GM19099 (cell line): ENCODE results near the gene SLC46A2.

Source experiments
- POLR2A ChIP-seq: IDR thresholded peaks from 3 replicates; pipeline ENCODE4 v1.6.1; 2011; ENCODE audit warnings: low read depth; ENCODE audit not compliant: insufficient read length; ENCODE audit errors: extremely low read depth

The SLC46A2 gene

GRCh38 chr9:112868461-112868860 is 22.2 kb downstream of the SLC46A2 start:
- no peak for TF ChIP-seq POLR2A

DNA sequence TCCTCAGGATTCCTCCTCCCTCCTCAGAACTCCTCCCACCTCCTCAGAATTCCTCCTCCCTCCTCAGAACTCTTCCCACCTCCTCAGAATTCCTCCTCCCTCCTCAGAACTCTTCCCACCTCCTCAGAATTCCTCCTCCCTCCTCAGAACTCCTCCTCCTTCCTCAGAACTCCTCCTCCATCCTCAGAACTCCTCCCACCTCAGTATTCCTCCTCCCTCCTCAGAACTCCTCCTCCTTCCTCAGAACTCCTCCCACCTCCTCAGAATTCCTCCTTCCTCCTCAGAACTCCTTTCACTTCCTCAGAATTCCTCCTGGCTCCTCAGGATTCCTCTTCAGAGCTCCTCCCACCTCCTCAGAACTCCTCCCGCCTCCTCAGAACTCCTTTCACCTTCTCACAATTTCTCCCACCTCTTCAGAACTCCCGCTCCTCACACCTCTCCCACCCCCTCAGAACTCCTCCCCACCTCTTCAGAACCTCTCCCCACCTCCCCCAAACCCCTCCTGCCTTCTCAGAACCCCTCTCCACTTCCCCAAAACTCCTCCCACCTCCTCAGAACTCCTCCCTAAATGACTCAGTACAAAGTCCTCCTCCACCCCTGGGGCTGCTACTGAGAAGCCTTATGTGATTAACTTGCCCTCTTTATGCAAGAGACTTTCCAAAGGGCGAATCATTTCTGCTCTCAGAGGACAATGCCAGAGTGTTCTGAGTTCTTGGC is 23.2 kb downstream of the SLC46A2 start:
- TF ChIP-seq POLR2A = no peak

DNA sequence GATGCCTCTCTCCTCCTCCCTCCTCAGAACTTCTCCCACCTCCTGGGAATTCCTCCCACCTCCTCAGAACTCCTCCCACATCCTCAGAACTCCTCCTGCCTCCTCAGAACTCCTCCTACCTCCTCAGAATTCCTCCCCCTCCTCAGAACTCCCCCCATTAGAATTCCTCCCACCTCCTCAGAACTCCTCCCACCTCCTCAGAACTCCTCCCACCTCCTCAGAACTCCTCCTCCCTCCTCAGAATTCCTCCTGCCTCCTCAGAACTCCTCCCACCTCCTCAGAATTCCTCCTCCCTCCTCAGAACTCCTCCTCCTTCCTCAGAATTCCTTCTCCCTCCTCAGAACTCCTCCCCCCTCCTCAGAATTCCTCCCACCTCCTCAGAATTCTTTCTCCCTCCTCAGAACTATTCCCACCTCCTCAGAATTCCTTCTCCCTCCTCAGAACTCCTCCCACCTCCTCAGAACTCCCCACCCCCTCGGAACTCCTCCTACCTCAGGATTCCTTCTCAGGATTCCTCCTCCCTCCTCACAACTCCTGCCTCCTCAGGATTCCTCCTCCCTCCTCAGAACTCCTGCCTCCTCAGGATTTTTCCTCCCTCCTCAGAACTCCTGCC is 23.9 kb downstream of the SLC46A2 start:
- no peak for TF ChIP-seq POLR2A

DNA sequence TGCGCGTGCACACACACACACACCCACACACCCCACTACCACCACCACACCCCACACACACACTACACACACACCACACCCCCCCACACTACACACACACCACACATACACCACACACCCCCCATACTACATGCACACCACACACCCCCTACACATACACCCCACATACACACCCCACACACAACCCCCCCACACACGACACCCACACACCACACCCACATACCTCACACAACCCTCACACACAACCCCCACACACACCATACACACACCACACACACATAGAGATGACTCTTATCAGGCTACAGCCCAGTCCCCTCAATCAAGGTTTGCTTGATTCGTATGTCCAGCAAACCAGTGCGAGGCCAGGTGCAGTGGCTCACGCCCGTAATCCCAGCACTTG is 25.7 kb downstream of the SLC46A2 start:
- no peak for TF ChIP-seq POLR2A

GRCh38 chr9:112864403-112864802 is 26.3 kb downstream of the SLC46A2 start:
- TF ChIP-seq POLR2A = no peak

GRCh38 chr9:112863746-112864145 is 26.9 kb downstream of the SLC46A2 start:
- TF ChIP-seq POLR2A = no peak

DNA sequence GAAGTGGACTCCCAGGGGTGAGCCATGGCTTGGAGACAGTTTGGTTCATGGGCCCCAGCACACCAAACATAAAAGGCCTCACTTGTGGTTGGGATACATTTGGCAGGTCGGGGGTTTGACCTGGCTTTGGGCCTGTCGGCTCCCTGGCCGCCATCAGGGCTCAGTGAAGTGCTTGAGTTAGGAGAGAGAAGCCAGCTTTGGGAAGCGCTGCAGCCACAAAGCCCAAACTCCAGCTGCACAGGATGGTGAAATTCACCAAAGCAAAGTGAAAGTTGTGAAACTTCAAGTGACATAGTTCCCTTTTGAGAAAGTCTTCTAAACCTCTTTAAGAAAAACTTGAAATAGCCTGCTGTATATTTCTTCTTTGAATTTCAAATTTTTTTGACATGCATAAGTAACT is 27.5 kb downstream of the SLC46A2 start:
- TF ChIP-seq POLR2A = no peak

DNA sequence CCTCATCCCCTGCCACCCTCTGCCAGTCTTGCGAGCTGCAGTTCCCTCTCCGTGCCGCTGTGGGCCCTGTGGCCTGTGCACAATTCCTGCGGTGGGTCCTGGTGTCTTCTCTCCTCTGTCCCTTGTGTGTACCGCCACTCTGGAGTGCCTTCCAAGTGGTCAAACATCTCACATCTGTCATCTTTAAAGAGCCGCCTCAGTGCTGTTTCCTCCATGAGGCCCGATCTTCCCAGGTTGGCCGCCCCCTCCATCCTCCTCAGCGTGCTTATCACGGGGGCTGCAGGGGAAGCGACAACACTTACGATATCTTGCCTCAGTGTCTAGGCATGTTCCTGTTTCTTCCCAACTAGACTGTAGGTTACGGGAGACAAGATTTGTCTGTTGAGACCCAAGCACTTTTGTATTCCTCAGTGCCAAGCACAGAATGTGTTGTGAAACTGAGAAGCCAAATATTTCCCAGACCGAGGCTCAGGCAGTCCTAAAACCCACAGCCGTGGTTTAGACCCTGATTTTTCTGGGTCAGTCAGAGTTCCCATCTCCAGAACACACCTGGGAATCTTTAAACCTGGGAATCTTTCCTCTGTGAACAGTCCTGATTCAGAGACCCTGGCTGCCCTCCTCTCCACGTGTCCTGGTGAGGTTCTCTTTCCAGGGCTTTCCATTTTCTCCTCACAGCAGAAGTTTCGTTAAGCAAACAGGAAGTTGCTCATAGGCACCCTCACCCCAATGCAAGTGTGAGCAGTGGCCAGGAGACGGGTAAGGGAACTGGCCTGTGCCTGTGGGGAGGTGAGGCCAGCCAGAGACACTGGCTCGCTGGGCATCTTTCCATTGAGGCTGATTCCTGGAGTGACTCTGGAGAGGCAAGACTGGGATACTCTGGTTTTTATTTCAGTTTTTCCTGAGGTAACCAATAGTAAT is 28.8 kb downstream of the SLC46A2 start:
- TF ChIP-seq POLR2A = no peak

- no peak for TF ChIP-seq POLR2A
Measured at GRCh38 chr9:112861155-112861554, 29.5 kb downstream of the SLC46A2 start.

DNA sequence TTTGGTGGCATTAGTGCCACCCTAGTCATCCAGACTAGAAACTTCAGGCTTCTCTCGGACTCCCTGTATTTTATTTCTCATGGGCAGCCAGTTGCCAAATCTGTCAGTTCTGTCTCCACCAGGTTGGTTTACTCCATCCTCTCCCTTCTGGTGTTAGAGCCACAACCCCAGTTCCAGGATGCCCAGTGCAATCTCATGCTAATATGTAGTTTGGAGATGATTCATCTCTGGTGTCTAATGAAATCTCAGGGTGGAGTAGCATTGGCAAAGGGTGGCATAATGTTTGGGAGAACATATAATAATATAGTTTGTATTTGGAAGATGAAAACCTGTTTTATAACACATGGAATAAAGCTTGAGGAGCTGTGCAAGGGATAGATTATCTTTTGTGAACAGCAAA is 30.2 kb downstream of the SLC46A2 start:
- TF ChIP-seq POLR2A = no peak

- no peak for TF ChIP-seq POLR2A
Measured at GRCh38 chr9:112858625-112859147, 32.0 kb downstream of the SLC46A2 start.

- TF ChIP-seq POLR2A = no peak
Measured at GRCh38 chr9:112858005-112858404, 32.7 kb downstream of the SLC46A2 start.

GRCh38 chr9:112856843-112857242 is 33.8 kb downstream of the SLC46A2 start:
- TF ChIP-seq POLR2A = no peak

- no peak for TF ChIP-seq POLR2A
Measured at GRCh38 chr9:112856200-112856599, 34.5 kb downstream of the SLC46A2 start.

- TF ChIP-seq POLR2A = no peak
Measured at GRCh38 chr9:112854657-112855056, 36.0 kb downstream of the SLC46A2 start.
